IMR-90 (cell line): ENCODE measurements around the gene CLEC1A. TPM values are rescaled to one million over a fixed set of nuclear protein-coding genes. Genes with fewer than 3 reads are reported as not detected.

Experiments used
- ATAC-seq: fragments of 200-7000 bp; cut with Tn5 transposase; 2 replicates; pipeline ENCODE4 v1.9.1; 2020; ENCODE audit warnings: low read depth, mild to moderate bottlenecking, moderate library complexity
- BruUV-seq: library from RNA; stranded (reverse); fragments of 400-500 nt; replicated peaks from 2 replicates; lab custom pipeline; 2021; lab: Mats Ljungman, UMichigan
- CTCF ChIA-PET: fragments of 300-600 bp; formaldehyde crosslinking; extraction: SDS; loops from one replicate; lab custom pipeline; 2021; ENCODE audit warnings: antibody characterized with exemption; lab: Yijun Ruan, JAX
- POLR2A ChIA-PET: fragments of 300-600 bp; sonication (Branson Sonifier 250); formaldehyde crosslinking; loops from one replicate; lab custom pipeline; 2022; ENCODE audit warnings: antibody characterized with exemption; ENCODE audit not compliant: unreplicated experiment; lab: Charles Lee
- DNase-seq: peaks from one replicate; pipeline ENCODE4 v3.0.0; 2013
- H2AFZ ChIP-seq: replicated peaks from 2 replicates; pipeline ENCODE3; 2013; ENCODE audit warnings: low read length, mild to moderate bottlenecking; ENCODE audit not compliant: poor library complexity
- H2AK5ac ChIP-seq: 2 replicates; pipeline ENCODE4 v1.6.1; 2013; ENCODE audit warnings: low read depth, low read length, inconsistent platforms
- H2AK9ac ChIP-seq: replicated peaks from 2 replicates; pipeline ENCODE3; 2013; ENCODE audit warnings: mild to moderate bottlenecking, low read depth, low read length, moderate library complexity; ENCODE audit not compliant: poor library complexity
- H2BK120ac ChIP-seq: 2 replicates; pipeline ENCODE4 v1.6.1; 2013; ENCODE audit warnings: low read depth, low read length, inconsistent platforms
- H2BK15ac ChIP-seq: 3 replicates; pipeline ENCODE4 v1.6.1; 2013; ENCODE audit warnings: low read depth, low read length, inconsistent platforms
- H2BK20ac ChIP-seq: 2 replicates; pipeline ENCODE4 v1.6.1; 2013; ENCODE audit warnings: low read depth, mild to moderate bottlenecking, inconsistent platforms, low read length, moderate library complexity
- H2BK5ac ChIP-seq: 2 replicates; pipeline ENCODE4 v1.6.1; 2013; ENCODE audit warnings: mild to moderate bottlenecking, low read depth, low read length, inconsistent platforms; ENCODE audit not compliant: poor library complexity, severe bottlenecking
- H3K14ac ChIP-seq: replicated peaks from 2 replicates; pipeline ENCODE4 v1.6.1; 2013; ENCODE audit warnings: low read depth, low read length, inconsistent platforms
- H3K18ac ChIP-seq: 2 replicates; pipeline ENCODE4 v1.6.1; 2013; ENCODE audit warnings: low read depth, low read length, control low read depth
- H3K23ac ChIP-seq: 2 replicates; pipeline ENCODE4 v1.6.1; 2013; ENCODE audit warnings: low read depth, low read length, inconsistent platforms
- H3K27ac ChIP-seq: 2 replicates; pipeline ENCODE4 v1.5.1; 2013; ENCODE audit warnings: mild to moderate bottlenecking, control low read depth, low read length; ENCODE audit not compliant: insufficient read depth
- H3K27me3 ChIP-seq: 2 replicates; pipeline ENCODE4 v1.6.1; 2013; ENCODE audit warnings: low read length; ENCODE audit not compliant: control insufficient read depth, insufficient read depth
- H3K36me3 ChIP-seq: 2 replicates; pipeline ENCODE4 v1.6.1; 2013; ENCODE audit warnings: low read length, mixed read lengths; ENCODE audit not compliant: control insufficient read depth, insufficient read depth
- H3K4ac ChIP-seq: 2 replicates; pipeline ENCODE4 v1.6.1; 2013; ENCODE audit warnings: low read depth, low read length, inconsistent platforms
- H3K4me1 ChIP-seq: 2 replicates; pipeline ENCODE4 v1.6.1; 2013; ENCODE audit warnings: low read length, mixed read lengths; ENCODE audit not compliant: control insufficient read depth, insufficient read depth
- H3K4me2 ChIP-seq: 2 replicates; pipeline ENCODE4 v1.6.1; 2013; ENCODE audit warnings: low read depth, mild to moderate bottlenecking, control low read depth, low read length, moderate library complexity
- H3K4me3 ChIP-seq: 2 replicates; pipeline ENCODE4 v1.5.1; 2013; ENCODE audit warnings: low read depth, mild to moderate bottlenecking, control low read depth, low read length, moderate library complexity; ENCODE audit not compliant: insufficient read depth
- H3K56ac ChIP-seq: 2 replicates; pipeline ENCODE4 v1.6.1; 2013; ENCODE audit warnings: low read length, inconsistent platforms; ENCODE audit not compliant: insufficient read depth; ENCODE audit errors: extremely low read depth
- H3K79me1 ChIP-seq, 2 experiments: 2 replicates each; pipeline ENCODE4 v1.6.1; 2013; ENCODE audit warnings: low read length in 2 of 2, inconsistent platforms in 1 of 2, low read depth in 1 of 2
- H3K9ac ChIP-seq: 2 replicates; pipeline ENCODE4 v1.6.1; 2013; ENCODE audit warnings: low read depth, low read length, control low read depth
- H3K9me1 ChIP-seq: 2 replicates; pipeline ENCODE4 v1.6.1; 2013; ENCODE audit warnings: low read length, inconsistent platforms; ENCODE audit not compliant: insufficient read depth
- H3K9me3 ChIP-seq: 2 replicates; pipeline ENCODE4 v1.6.1; 2013; ENCODE audit warnings: low read length; ENCODE audit not compliant: control insufficient read depth, insufficient read depth
- H4K20me1 ChIP-seq: 2 replicates; pipeline ENCODE4 v1.6.1; 2013; ENCODE audit warnings: low read length, inconsistent platforms; ENCODE audit not compliant: insufficient read depth
- H4K5ac ChIP-seq: 2 replicates; pipeline ENCODE4 v1.6.1; 2013; ENCODE audit warnings: mild to moderate bottlenecking, low read depth, low read length, control low read depth
- H4K8ac ChIP-seq, 2 experiments: 2 replicates each; pipeline ENCODE4 v1.6.1; 2013; ENCODE audit warnings: low read depth in 2 of 2, low read length in 2 of 2, control low read depth in 1 of 2, inconsistent platforms in 1 of 2
- H4K91ac ChIP-seq: 2 replicates; pipeline ENCODE4 v1.6.1; 2013; ENCODE audit warnings: low read depth, low read length, inconsistent platforms; ENCODE audit not compliant: insufficient read depth
- BHLHE40 ChIP-seq: fragments of 150-350 bp; IDR thresholded peaks from 2 replicates; pipeline ENCODE4 v1.6.1; 2016; ENCODE audit warnings: mild to moderate bottlenecking, low read depth, low read length
- CEBPB ChIP-seq: IDR thresholded peaks from 2 replicates; pipeline ENCODE4 v1.6.1; 2012; ENCODE audit warnings: low read depth, low read length, improper control_type of control experiment
- CHD1 ChIP-seq: IDR thresholded peaks from 2 replicates; pipeline ENCODE4 v1.6.1; 2012; ENCODE audit warnings: low read depth, low read length, improper control_type of control experiment
- FOS ChIP-seq: fragments of 150-350 bp; IDR thresholded peaks from 2 replicates; pipeline ENCODE4 v1.6.1; 2016; ENCODE audit warnings: low read depth, low read length
- MAFK ChIP-seq: IDR thresholded peaks from 2 replicates; pipeline ENCODE4 v1.6.1; 2012; ENCODE audit warnings: low read depth, low read length, improper control_type of control experiment
- MAZ ChIP-seq: IDR thresholded peaks from 2 replicates; pipeline ENCODE4 v1.6.1; 2012; ENCODE audit warnings: low read depth, mild to moderate bottlenecking, low read length, improper control_type of control experiment, moderate library complexity, borderline replicate concordance
- MXI1 ChIP-seq: IDR thresholded peaks from 2 replicates; pipeline ENCODE4 v1.6.1; 2012; ENCODE audit warnings: low read depth, mild to moderate bottlenecking, low read length, moderate library complexity, borderline replicate concordance
- NFE2L2 ChIP-seq: fragments of 150-350 bp; IDR thresholded peaks from 2 replicates; pipeline ENCODE4 v1.6.1; 2016; ENCODE audit warnings: low read depth, mild to moderate bottlenecking, low read length
- POLR2A ChIP-seq: IDR thresholded peaks from 2 replicates; pipeline ENCODE4 v1.6.1; 2012; ENCODE audit warnings: mild to moderate bottlenecking, low read depth, low read length
- RAD21 ChIP-seq: IDR thresholded peaks from 2 replicates; pipeline ENCODE4 v1.6.1; 2012; ENCODE audit warnings: low read length, improper control_type of control experiment
- RCOR1 ChIP-seq: IDR thresholded peaks from 2 replicates; pipeline ENCODE4 v1.6.1; 2012; ENCODE audit warnings: mild to moderate bottlenecking, low read length, improper control_type of control experiment; ENCODE audit not compliant: insufficient replicate concordance
- RFX5 ChIP-seq: IDR thresholded peaks from 2 replicates; pipeline ENCODE4 v1.8.0; 2012; ENCODE audit warnings: low read depth, mild to moderate bottlenecking, low read length, moderate library complexity
- SMC3 ChIP-seq: fragments of 150-350 bp; IDR thresholded peaks from 2 replicates; pipeline ENCODE4 v1.6.1; 2016; ENCODE audit warnings: low read depth, mild to moderate bottlenecking, antibody characterized with exemption, low read length, moderate library complexity
- WGBS, 2 experiments: methylation state at CpG; one replicate each; pipeline versions ENCODE4 v1.1.5 to v1.1.7; 2013; ENCODE audit warnings: missing lambda C conversion rate in 2 of 2; ENCODE audit not compliant: insufficient read length in 1 of 2; ENCODE audit errors: extremely low coverage in 2 of 2; 5-methylcytosine and 5-hydroxymethylcytosine counted together
- dilution Hi-C: fragments of 300-500 bp; cut with HindIII; formaldehyde crosslinking; loops from one replicate; pipeline ENCODE4 v1.14.3; 2018; ENCODE audit warnings: low sequenced_read_pairs; ENCODE audit not compliant: unreplicated experiment
- in situ Hi-C: fragments of 300-500 bp; cut with MboI; formaldehyde crosslinking; loops from 3 replicates; pipeline ENCODE4 v1.14.3; 2019; ENCODE audit warnings: low sequenced_read_pairs, inconsistent platforms, mixed read lengths
- intact Hi-C: fragments of 100-400 bp; cut with micrococcal nuclease; formaldehyde crosslinking; loops from 2 replicates; pipeline ENCODE4 v1.10.0; 2022
- polyA plus RNA-seq, 3 experiments: library from polyadenylated mRNA; depleted of rRNA; stranded (reverse); fragments of >200 nt; gene quantifications; 2 replicates each; pipeline ENCODE4 v1.2.3, GENCODE V29; 2012; ENCODE audit warnings: low replicate concordance in 1 of 3
- total RNA-seq: library from RNA; depleted of rRNA; stranded (reverse); fragments of >200 nt; gene quantifications from 2 replicates; pipeline ENCODE4 v1.2.3, GENCODE V29; 2012
- TF ChIP-seq, protein P1 (sequence below): conservative IDR thresholded peaks from 2 replicates; pipeline ENCODE4 v1.5.1; 2012; ENCODE audit warnings: mild to moderate bottlenecking, low read depth, low read length, improper control_type of control experiment
- TF ChIP-seq, protein P2 (sequence below): fragments of 150-350 bp; IDR thresholded peaks from 2 replicates; pipeline ENCODE4 v1.6.1; 2016; ENCODE audit warnings: low read depth, mild to moderate bottlenecking, low read length, moderate library complexity, borderline replicate concordance
- TF ChIP-seq, protein P3 (sequence below): fragments of 150-350 bp; IDR thresholded peaks from 2 replicates; pipeline ENCODE4 v1.6.1; 2017; ENCODE audit warnings: mild to moderate bottlenecking, antibody characterized with exemption, low read length, low read depth

Gene CLEC1A
- total and polyA plus RNA-seq, 2 of the 4 experiments (the other 2 are of a cell fraction) = not detected

DNA sequence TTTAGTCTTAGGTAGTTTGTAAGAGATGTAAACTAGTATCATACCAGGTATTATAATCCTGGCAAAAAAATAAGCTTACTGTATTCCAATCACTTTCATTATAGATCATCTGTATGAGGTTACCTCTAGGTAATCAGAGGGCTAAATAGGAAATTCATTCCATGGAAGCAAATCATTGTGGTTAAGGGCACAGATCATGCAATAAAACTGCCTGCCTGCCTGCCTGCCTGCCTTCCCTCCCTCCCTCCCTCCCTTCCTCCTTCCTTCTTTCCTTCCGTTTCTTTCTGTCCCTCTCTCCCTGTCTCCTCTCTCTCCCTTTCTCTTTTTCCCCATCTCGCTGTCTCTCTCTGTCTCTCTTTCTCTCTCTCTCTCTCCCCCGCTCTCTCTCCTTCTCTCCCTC, 71.5 kb downstream of the CLEC1A start:
- no peak overlapping the region for H3K4me2 ChIP-seq
- H4K5ac ChIP-seq = no peak overlapping the region
- BruUV-seq = no TSS peak
- whole genome bisulfite sequencing, 2 experiments = 75% methylated on average over 2 of the region's 3 CpGs; no CpG with 5 or more reads in 1 of the 2 experiments
- peak overlapping the region; percentile 92 for H3K4ac ChIP-seq
- intact Hi-C loops (no loop called here), in situ Hi-C loops (no loop called here), dilution Hi-C loops (no loop called here)
- H2AFZ ChIP-seq = peak overlapping the region; percentile 69
- H2AK9ac ChIP-seq = no peak overlapping the region
- peak overlapping the region; percentile 4 to 76; a peak in 3 of 4 replicates for H4K8ac ChIP-seq
- no peaks in the 10 kb centered on the region for H3K79me1 ChIP-seq
- no peaks in the 10 kb centered on the region for H3K9me3 ChIP-seq
- no peak overlapping the region for H3K23ac ChIP-seq
- peaks cover 7% of the 10 kb centered on the region; the same call in 1 of the 2 replicates for H3K9me1 ChIP-seq
- H3K18ac ChIP-seq = peak overlapping the region; percentile 42; the same call in 1 of the 2 replicates
- H3K4me3 ChIP-seq = no peak overlapping the region
- no peaks in the 10 kb centered on the region for H3K36me3 ChIP-seq
- no peaks in the 10 kb centered on the region; the same call in 1 of the 2 replicates for H3K4me1 ChIP-seq
- ChIA-PET POLR2A (no interaction called here), CTCF (interaction anchor here (1.0 to 1.4 kb wide), 2 partner anchors 9 to 278 kb away, joined by 3 read pairs; no protein-coding TSS in a partner anchor)
- H2AK5ac ChIP-seq = no peak overlapping the region
- H4K91ac ChIP-seq = peak overlapping the region; percentile 54
- TF ChIP-seq SMC3 = no peak
- no peak for TF ChIP-seq MAFK
- TF ChIP-seq POLR2A = no peak
- no peak for TF ChIP-seq CEBPB
- TF ChIP-seq BHLHE40 = no peak
- no peak for TF ChIP-seq NFE2L2
- TF ChIP-seq RAD21 = no peak
- TF ChIP-seq, protein P1, sequence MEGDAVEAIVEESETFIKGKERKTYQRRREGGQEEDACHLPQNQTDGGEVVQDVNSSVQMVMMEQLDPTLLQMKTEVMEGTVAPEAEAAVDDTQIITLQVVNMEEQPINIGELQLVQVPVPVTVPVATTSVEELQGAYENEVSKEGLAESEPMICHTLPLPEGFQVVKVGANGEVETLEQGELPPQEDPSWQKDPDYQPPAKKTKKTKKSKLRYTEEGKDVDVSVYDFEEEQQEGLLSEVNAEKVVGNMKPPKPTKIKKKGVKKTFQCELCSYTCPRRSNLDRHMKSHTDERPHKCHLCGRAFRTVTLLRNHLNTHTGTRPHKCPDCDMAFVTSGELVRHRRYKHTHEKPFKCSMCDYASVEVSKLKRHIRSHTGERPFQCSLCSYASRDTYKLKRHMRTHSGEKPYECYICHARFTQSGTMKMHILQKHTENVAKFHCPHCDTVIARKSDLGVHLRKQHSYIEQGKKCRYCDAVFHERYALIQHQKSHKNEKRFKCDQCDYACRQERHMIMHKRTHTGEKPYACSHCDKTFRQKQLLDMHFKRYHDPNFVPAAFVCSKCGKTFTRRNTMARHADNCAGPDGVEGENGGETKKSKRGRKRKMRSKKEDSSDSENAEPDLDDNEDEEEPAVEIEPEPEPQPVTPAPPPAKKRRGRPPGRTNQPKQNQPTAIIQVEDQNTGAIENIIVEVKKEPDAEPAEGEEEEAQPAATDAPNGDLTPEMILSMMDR = no peak
- TF ChIP-seq MXI1 = no peak
- TF ChIP-seq CHD1 = no peak
- TF ChIP-seq, protein P2, sequence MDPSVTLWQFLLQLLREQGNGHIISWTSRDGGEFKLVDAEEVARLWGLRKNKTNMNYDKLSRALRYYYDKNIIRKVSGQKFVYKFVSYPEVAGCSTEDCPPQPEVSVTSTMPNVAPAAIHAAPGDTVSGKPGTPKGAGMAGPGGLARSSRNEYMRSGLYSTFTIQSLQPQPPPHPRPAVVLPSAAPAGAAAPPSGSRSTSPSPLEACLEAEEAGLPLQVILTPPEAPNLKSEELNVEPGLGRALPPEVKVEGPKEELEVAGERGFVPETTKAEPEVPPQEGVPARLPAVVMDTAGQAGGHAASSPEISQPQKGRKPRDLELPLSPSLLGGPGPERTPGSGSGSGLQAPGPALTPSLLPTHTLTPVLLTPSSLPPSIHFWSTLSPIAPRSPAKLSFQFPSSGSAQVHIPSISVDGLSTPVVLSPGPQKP = no peak
- TF ChIP-seq, protein P3, sequence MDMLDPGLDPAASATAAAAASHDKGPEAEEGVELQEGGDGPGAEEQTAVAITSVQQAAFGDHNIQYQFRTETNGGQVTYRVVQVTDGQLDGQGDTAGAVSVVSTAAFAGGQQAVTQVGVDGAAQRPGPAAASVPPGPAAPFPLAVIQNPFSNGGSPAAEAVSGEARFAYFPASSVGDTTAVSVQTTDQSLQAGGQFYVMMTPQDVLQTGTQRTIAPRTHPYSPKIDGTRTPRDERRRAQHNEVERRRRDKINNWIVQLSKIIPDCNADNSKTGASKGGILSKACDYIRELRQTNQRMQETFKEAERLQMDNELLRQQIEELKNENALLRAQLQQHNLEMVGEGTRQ = no peak
- TF ChIP-seq RFX5 = no peak
- no peak for TF ChIP-seq RCOR1
- TF ChIP-seq FOS = no peak
- no peak for TF ChIP-seq MAZ
- H3K27ac ChIP-seq = no peak overlapping the region
- peak overlapping the region; percentile 88 for H2BK120ac ChIP-seq
- peak overlapping the region; percentile 88 for H2BK20ac ChIP-seq
- peak overlapping the region; percentile 79; the same call in 1 of the 2 replicates for H3K14ac ChIP-seq
- H3K56ac ChIP-seq = no peak overlapping the region; the same call in 1 of the 2 replicates
- ATAC-seq (no peak), DNase-seq (no peak)
- H2BK15ac ChIP-seq = peak overlapping the region; percentile 75; the same call in 2 of the 3 replicates
- H3K9ac ChIP-seq = no peak overlapping the region
- H2BK5ac ChIP-seq = peak overlapping the region; percentile 21
- H4K20me1 ChIP-seq = no peaks in the 10 kb centered on the region
- H3K27me3 ChIP-seq = no peaks in the 10 kb centered on the region
